Tibial nerve (tissue), 3 donors: ENCODE data around the gene FAM161B.
"Not testable (repeated sequence)": the region's sequence is repeated elsewhere in the genome, so short reads cannot be mapped to it uniquely, and the experiment has no call there.

Source experiments
- CTCF ChIP-seq, 5 experiments: fragments of 200-600 bp in 3 of 5; fragments of 450-650 bp in 2 of 5; sonication (generic) in 3 of 5; IDR thresholded peaks; one replicate each; pipeline ENCODE4 v1.5.1; 2016 to 2019; ENCODE audit warnings: antibody characterized with exemption in 5 of 5, mild to moderate bottlenecking in 3 of 5, moderate library complexity in 2 of 5
- POLR2A ChIP-seq, 2 donors: fragments of 450-650 bp; IDR thresholded peaks; one replicate each; pipeline ENCODE4 v1.6.1; 2017; ENCODE audit warnings: antibody characterized with exemption in 2 of 2, mild to moderate bottlenecking in 2 of 2, moderate library complexity in 2 of 2

GRCh38 chr14:73894180-73894687, 55.7 kb downstream of the FAM161B start:
- TF ChIP-seq CTCF, POLR2A (IDR thresholded peaks at IDR 0.05): not testable (repeated sequence)
